Transverse colon (tissue), 4 donors: ENCODE data around the gene DPP9.

Experiments used
- CTCF ChIP-seq, 5 experiments: fragments of 200-600 bp in 3 of 5; fragments of 450-650 bp in 2 of 5; sonication (generic) in 3 of 5; IDR thresholded peaks; 1 replicate in 2 of 5; 2 replicates in 3 of 5; pipeline ENCODE4 v1.5.1; 2016 to 2017; ENCODE audit warnings: antibody characterized with exemption in 5 of 5, inconsistent platforms in 3 of 5, mild to moderate bottlenecking in 2 of 5, moderate library complexity in 1 of 5
- EP300 ChIP-seq: sonication (generic); formaldehyde crosslinking; IDR thresholded peaks from one replicate; pipeline ENCODE4 v1.6.1; 2017; ENCODE audit warnings: antibody characterized with exemption, low read depth
- POLR2A ChIP-seq: fragments of 450-650 bp; IDR thresholded peaks from one replicate; pipeline ENCODE4 v1.6.1; 2016; ENCODE audit warnings: antibody characterized with exemption, mild to moderate bottlenecking, moderate library complexity
- POLR2AphosphoS5 ChIP-seq, 3 donors: sonication (generic); formaldehyde crosslinking; IDR thresholded peaks; one replicate each; pipeline ENCODE4 v1.6.1; 2016; ENCODE audit warnings: antibody characterized with exemption in 3 of 3

GRCh38 chr19:4699826-4700692 lies 23.6 kb downstream of the DPP9 start:
- no peak for TF ChIP-seq CTCF (IDR thresholded peaks at IDR 0.05)
- TF ChIP-seq EP300, result no peak
- TF ChIP-seq POLR2AphosphoS5 (IDR thresholded peaks at IDR 0.05), result no peak
- TF ChIP-seq POLR2A, result no peak
